Measurements from ENCODE around the gene KDR.

Gene KDR

GRCh38 chr4:55125087-55125721 lies at the start of gene KDR:
TSS of gene KDR (minus strand) at chr4:55125595. CDS start at chr4:55125293, 302 bp downstream.
- no peak for DNase-seq (ENCODE audit: low read depth)

GRCh38 chr4:55173580-55173979 lies 48.2 kb upstream of the KDR start:
- no peak for DNase-seq (ENCODE audit: low read depth)

- DNase-seq (ENCODE audit: low read depth), result no peak
Measured at GRCh38 chr4:55172694-55173287, 47.4 kb upstream of the KDR start.

GRCh38 chr4:55170462-55170861 lies 45.1 kb upstream of the KDR start:
- DNase-seq (ENCODE audit: low read depth), result no peak

- no peak for DNase-seq (ENCODE audit: low read depth)
Measured at GRCh38 chr4:55169352-55169961, 44.1 kb upstream of the KDR start.

GRCh38 chr4:55162396-55162795 lies 37.0 kb upstream of the KDR start:
- DNase-seq (ENCODE audit: low read depth), result no peak

- DNase-seq (ENCODE audit: low read depth), result no peak
Measured at GRCh38 chr4:55161739-55162138, 36.3 kb upstream of the KDR start.

- DNase-seq (ENCODE audit: low read depth), result no peak
Measured at GRCh38 chr4:55159851-55160250, 34.5 kb upstream of the KDR start.

- no peak for DNase-seq (ENCODE audit: low read depth)
Measured at GRCh38 chr4:55158957-55159356, 33.6 kb upstream of the KDR start.

GRCh38 chr4:55157559-55158277 lies 32.3 kb upstream of the KDR start:
- DNase-seq (ENCODE audit: low read depth), result no peak

GRCh38 chr4:55154933-55155332 lies 29.5 kb upstream of the KDR start:
- no peak for DNase-seq (ENCODE audit: low read depth)

- DNase-seq (ENCODE audit: low read depth), result no peak
Measured at GRCh38 chr4:55154290-55154880, 29.0 kb upstream of the KDR start.

GRCh38 chr4:55143858-55144257 lies 18.5 kb upstream of the KDR start:
- DNase-seq (ENCODE audit: low read depth), result no peak

- no peak for DNase-seq (ENCODE audit: low read depth)
Measured at GRCh38 chr4:55138367-55138766, 13.0 kb upstream of the KDR start.

- no peak for DNase-seq (ENCODE audit: low read depth)
Measured at GRCh38 chr4:55136634-55137033, 11.2 kb upstream of the KDR start.

GRCh38 chr4:55133951-55134350 lies 8.6 kb upstream of the KDR start:
- no peak for DNase-seq (ENCODE audit: low read depth)

- DNase-seq (ENCODE audit: low read depth), result no peak
Measured at GRCh38 chr4:55132775-55133174, 7.4 kb upstream of the KDR start.

- DNase-seq (ENCODE audit: low read depth), result no peak
Measured at GRCh38 chr4:55127521-55127920, 2.1 kb upstream of the KDR start.

GRCh38 chr4:55127053-55127452 lies 1.7 kb upstream of the KDR start:
- DNase-seq (ENCODE audit: low read depth), result no peak

- DNase-seq (ENCODE audit: low read depth), result no peak
Measured at GRCh38 chr4:55125763-55126541, 557 bp upstream of the KDR start.

- no peak for DNase-seq (ENCODE audit: low read depth)
Measured at GRCh38 chr4:55124322-55125076, 896 bp downstream of the KDR start.
